Loucy (cell line): ENCODE results near the gene PAX3.

Experiments
- CTCF ChIP-seq: fragments of 200-600 bp; sonication (generic); conservative IDR thresholded peaks from 2 replicates; pipeline ENCODE4 v1.5.1; 2014; ENCODE audit warnings: mild to moderate bottlenecking, antibody characterized with exemption, low read length
- EZH2phosphoT487 ChIP-seq: fragments of 200-600 bp; IDR thresholded peaks from 2 replicates; pipeline ENCODE4 v1.6.1; 2018; ENCODE audit warnings: antibody characterized with exemption, mild to moderate bottlenecking, moderate library complexity, borderline replicate concordance

GRCh38 chr2:222284466-222284865, 14.3 kb downstream of the PAX3 start:
- TF ChIP-seq EZH2phosphoT487 (no peak), CTCF (no peak)
